ENCODE data around the gene TMEM108. TPM values are rescaled to one million over a fixed set of nuclear protein-coding genes. Genes with fewer than 3 reads are reported as not detected.

The TMEM108 gene
- total RNA-seq, 5 donors from 2014 or later (not counting 1 experiment from before 2014, with no cell fraction given), result 0.96 TPM; not detected in 4

GRCh38 chr3:133211449-133211848, 173.3 kb downstream of the TMEM108 start:
- CTCF ChIA-PET, result no interaction called here
- no peak for DNase-seq
- no peak for ATAC-seq (replicated peaks in 1 of 4)
- Histone ChIP-seq H3K4me3 (ENCODE audit: control insufficient read depth in 1 of 2, extremely low read depth in 1 of 2, low read length in 1 of 2) (no peak overlapping the region), H3K27me3 (replicated peaks in 1 of 2; ENCODE audit: control insufficient read depth in 2 of 2, extremely low read depth in 1 of 2, insufficient read depth in 2 of 2, low read length in 1 of 2) (peaks cover 0 to 8% of the 10 kb centered on the region in 2 experiments), H3K27ac (ENCODE audit: low read length) (no peak overlapping the region), H3K36me3 (ENCODE audit: control insufficient read depth in 2 of 2, extremely low read depth in 1 of 2, insufficient read depth in 1 of 2, low read length in 1 of 2) (no peaks in the 10 kb centered on the region), H3K4me1 (ENCODE audit: control insufficient read depth in 1 of 2, extremely low read depth in 1 of 2, insufficient read depth in 2 of 2, low read length in 2 of 2) (no peaks in the 10 kb centered on the region), H3K9me3 (no peaks in the 10 kb centered on the region)
- Mint-ChIP-seq H3K9me3 (peaks cover 0 to under 1% (median 0%) of the 10 kb centered on the region in 3 donors), H3K4me1 (peaks cover 0 to 4% (median 0%) of the 10 kb centered on the region in 3 donors), H3K4me3 (no peak overlapping the region), H3K27me3 (peaks cover 0 to 3% of the 10 kb centered on the region in 2 donors), H3K27ac (no peak overlapping the region), H3K36me3 (no peaks in the 10 kb centered on the region)
- POLR2A ChIA-PET, result no interaction called here
- WGBS (ENCODE audit: insufficient coverage), result no CpG with 5 or more reads among the region's 2 CpGs

- no peak overlapping the region for H3K27ac Mint-ChIP-seq
- CTCF ChIA-PET, result no interaction called here
Measured at GRCh38 chr3:133211856-133212255, 173.7 kb downstream of the TMEM108 start.

GRCh38 chr3:133213937-133214336, 175.7 kb downstream of the TMEM108 start:
- H3K9me3 Mint-ChIP-seq, result peaks cover 0 to 11% (median 5%) of the 10 kb centered on the region in 3 donors

More at GRCh38 chr3:133211856-133212255, 173.7 kb downstream of the TMEM108 start:
- no peak for DNase-seq
- Histone ChIP-seq H3K9me3 (no peaks in the 10 kb centered on the region), H3K36me3 (ENCODE audit: control insufficient read depth in 2 of 2, extremely low read depth in 1 of 2, insufficient read depth in 1 of 2, low read length in 1 of 2) (no peaks in the 10 kb centered on the region), H3K4me3 (ENCODE audit: control insufficient read depth in 1 of 2, extremely low read depth in 1 of 2, low read length in 1 of 2) (no peak overlapping the region), H3K27ac (ENCODE audit: low read length) (no peak overlapping the region), H3K27me3 (replicated peaks in 1 of 2; ENCODE audit: control insufficient read depth in 2 of 2, extremely low read depth in 1 of 2, insufficient read depth in 2 of 2, low read length in 1 of 2) (peaks cover 0 to 5% of the 10 kb centered on the region in 2 experiments), H3K4me1 (ENCODE audit: control insufficient read depth in 1 of 2, extremely low read depth in 1 of 2, insufficient read depth in 2 of 2, low read length in 2 of 2) (no peaks in the 10 kb centered on the region)
- Mint-ChIP-seq H3K4me1 (peaks cover 0 to 4% (median 0%) of the 10 kb centered on the region in 3 donors), H3K4me3 (no peak overlapping the region), H3K27me3 (peaks cover 0 to 3% of the 10 kb centered on the region in 2 donors), H3K36me3 (no peaks in the 10 kb centered on the region), H3K9me3 (peaks cover 0 to 3% (median 0%) of the 10 kb centered on the region in 3 donors)
- ATAC-seq (replicated peaks in 1 of 4), result no peak
- POLR2A ChIA-PET, result no interaction called here

GRCh38 chr3:133227813-133228212, 189.6 kb downstream of the TMEM108 start:
- CTCF ChIA-PET, result no interaction called here
- ATAC-seq (replicated peaks in 1 of 4), result no peak
- H3K9me3 Mint-ChIP-seq, result peaks cover 5 to 20% (median 10%) of the 10 kb centered on the region in 3 donors
- POLR2A ChIA-PET, result no interaction called here
- no peak overlapping the region for H3K4me3 Mint-ChIP-seq
- H3K36me3 Mint-ChIP-seq, result no peaks in the 10 kb centered on the region
- H3K27ac ChIP-seq (ENCODE audit: low read length), result no peak overlapping the region
- H3K27me3 Mint-ChIP-seq, result peaks cover 0 to 11% of the 10 kb centered on the region in 2 donors
- no CpG with 5 or more reads among the region's 3 CpGs for WGBS (ENCODE audit: insufficient coverage)
- no peak overlapping the region for H3K4me3 ChIP-seq (ENCODE audit: control insufficient read depth in 1 of 2, extremely low read depth in 1 of 2, low read length in 1 of 2)
- no peaks in the 10 kb centered on the region for H3K4me1 ChIP-seq (ENCODE audit: control insufficient read depth in 1 of 2, extremely low read depth in 1 of 2, insufficient read depth in 2 of 2, low read length in 2 of 2)
- H3K27ac Mint-ChIP-seq, result no peak overlapping the region
- DNase-seq, result no peak
- no peaks in the 10 kb centered on the region for H3K4me1 Mint-ChIP-seq
- no peaks in the 10 kb centered on the region for H3K27me3 ChIP-seq (replicated peaks in 1 of 2; ENCODE audit: control insufficient read depth in 2 of 2, extremely low read depth in 1 of 2, insufficient read depth in 2 of 2, low read length in 1 of 2)
- H3K9me3 ChIP-seq, result peaks cover 2% of the 10 kb centered on the region
- no peaks in the 10 kb centered on the region for H3K36me3 ChIP-seq (ENCODE audit: control insufficient read depth in 2 of 2, extremely low read depth in 1 of 2, insufficient read depth in 1 of 2, low read length in 1 of 2)

More at GRCh38 chr3:133213937-133214336, 175.7 kb downstream of the TMEM108 start:
- no peaks in the 10 kb centered on the region for H3K9me3 ChIP-seq
- H3K4me3 ChIP-seq (ENCODE audit: control insufficient read depth in 1 of 2, extremely low read depth in 1 of 2, low read length in 1 of 2), result no peak overlapping the region
- WGBS (ENCODE audit: insufficient coverage), result 60% methylated on average over 1 of the region's 2 CpGs
- Mint-ChIP-seq H3K36me3 (no peaks in the 10 kb centered on the region), H3K27ac (no peak overlapping the region), H3K4me1 (peaks cover 0 to 4% (median 0%) of the 10 kb centered on the region in 3 donors), H3K4me3 (no peak overlapping the region), H3K27me3 (peaks cover 0 to 3% of the 10 kb centered on the region in 2 donors)
- ChIA-PET CTCF (no interaction called here), POLR2A (interaction anchor here in 1 of 2 donors (0.5 kb wide), 1 partner anchor 9 kb away, joined by 9 read pairs; no protein-coding TSS in a partner anchor)
- no peak overlapping the region for H3K27ac ChIP-seq (ENCODE audit: low read length)
- no peak for DNase-seq
- H3K36me3 ChIP-seq (ENCODE audit: control insufficient read depth in 2 of 2, extremely low read depth in 1 of 2, insufficient read depth in 1 of 2, low read length in 1 of 2), result no peaks in the 10 kb centered on the region
- no peaks in the 10 kb centered on the region for H3K27me3 ChIP-seq (replicated peaks in 1 of 2; ENCODE audit: control insufficient read depth in 2 of 2, extremely low read depth in 1 of 2, insufficient read depth in 2 of 2, low read length in 1 of 2)
- no peak for ATAC-seq (replicated peaks in 1 of 4)
- no peaks in the 10 kb centered on the region for H3K4me1 ChIP-seq (ENCODE audit: control insufficient read depth in 1 of 2, extremely low read depth in 1 of 2, insufficient read depth in 2 of 2, low read length in 2 of 2)

GRCh38 chr3:133230195-133230594, 192.0 kb downstream of the TMEM108 start:
- Histone ChIP-seq H3K27ac (ENCODE audit: low read length) (no peak overlapping the region), H3K4me3 (ENCODE audit: control insufficient read depth in 1 of 2, extremely low read depth in 1 of 2, low read length in 1 of 2) (no peak overlapping the region), H3K4me1 (ENCODE audit: control insufficient read depth in 1 of 2, extremely low read depth in 1 of 2, insufficient read depth in 2 of 2, low read length in 2 of 2) (no peaks in the 10 kb centered on the region), H3K27me3 (replicated peaks in 1 of 2; ENCODE audit: control insufficient read depth in 2 of 2, extremely low read depth in 1 of 2, insufficient read depth in 2 of 2, low read length in 1 of 2) (no peaks in the 10 kb centered on the region), H3K9me3 (no peaks in the 10 kb centered on the region), H3K36me3 (ENCODE audit: control insufficient read depth in 2 of 2, extremely low read depth in 1 of 2, insufficient read depth in 1 of 2, low read length in 1 of 2) (no peaks in the 10 kb centered on the region)
- Mint-ChIP-seq H3K4me1 (no peaks in the 10 kb centered on the region), H3K4me3 (no peak overlapping the region), H3K27ac (no peak overlapping the region), H3K36me3 (no peaks in the 10 kb centered on the region), H3K9me3 (peaks cover 2 to 6% (median 4%) of the 10 kb centered on the region in 3 donors), H3K27me3 (peaks cover 0 to 11% of the 10 kb centered on the region in 2 donors)
- no peak for DNase-seq
- ChIA-PET CTCF (no interaction called here), POLR2A (no interaction called here)
- no CpG with 5 or more reads among the region's 4 CpGs for WGBS (ENCODE audit: insufficient coverage)
- ATAC-seq (replicated peaks in 1 of 4), result no peak

- Histone ChIP-seq H3K36me3 (ENCODE audit: control insufficient read depth in 2 of 2, extremely low read depth in 1 of 2, insufficient read depth in 1 of 2, low read length in 1 of 2) (no peaks in the 10 kb centered on the region), H3K27ac (ENCODE audit: low read length) (no peak overlapping the region), H3K4me3 (ENCODE audit: control insufficient read depth in 1 of 2, extremely low read depth in 1 of 2, low read length in 1 of 2) (no peak overlapping the region), H3K4me1 (ENCODE audit: control insufficient read depth in 1 of 2, extremely low read depth in 1 of 2, insufficient read depth in 2 of 2, low read length in 2 of 2) (no peaks in the 10 kb centered on the region), H3K9me3 (no peaks in the 10 kb centered on the region), H3K27me3 (replicated peaks in 1 of 2; ENCODE audit: control insufficient read depth in 2 of 2, extremely low read depth in 1 of 2, insufficient read depth in 2 of 2, low read length in 1 of 2) (peaks cover 0 to 2% of the 10 kb centered on the region in 2 experiments)
- no peaks in the 10 kb centered on the region for H3K4me1 Mint-ChIP-seq
- ChIA-PET CTCF (interaction anchor here (0.5 to 0.6 kb wide), 2 partner anchors 12 to 155 kb away, joined by 3 to 6 read pairs; no protein-coding TSS in a partner anchor), POLR2A (no interaction called here)
- DNase-seq, result no peak
- no peak overlapping the region for H3K27ac Mint-ChIP-seq
- peaks cover 3 to 19% of the 10 kb centered on the region in 2 donors for H3K27me3 Mint-ChIP-seq
- WGBS (ENCODE audit: insufficient coverage), result no CpG with 5 or more reads among the region's 1 CpG
- H3K36me3 Mint-ChIP-seq, result no peaks in the 10 kb centered on the region
- no peak overlapping the region for H3K4me3 Mint-ChIP-seq
- ATAC-seq (replicated peaks in 1 of 4), result no peak
- H3K9me3 Mint-ChIP-seq, result peaks cover 0 to 7% (median 0%) of the 10 kb centered on the region in 3 donors
Measured at GRCh38 chr3:133236901-133237300, 198.7 kb downstream of the TMEM108 start.

GRCh38 chr3:133237380-133237779, 199.2 kb downstream of the TMEM108 start:
- no peaks in the 10 kb centered on the region for H3K4me1 Mint-ChIP-seq
- CTCF ChIA-PET, result interaction anchor here in 1 of 2 donors (0.6 kb wide), 1 partner anchor 12 kb away, joined by 3 read pairs; no protein-coding TSS in a partner anchor

More at GRCh38 chr3:133237380-133237779, 199.2 kb downstream of the TMEM108 start:
- Histone ChIP-seq H3K4me3 (ENCODE audit: control insufficient read depth in 1 of 2, extremely low read depth in 1 of 2, low read length in 1 of 2) (no peak overlapping the region), H3K36me3 (ENCODE audit: control insufficient read depth in 2 of 2, extremely low read depth in 1 of 2, insufficient read depth in 1 of 2, low read length in 1 of 2) (no peaks in the 10 kb centered on the region), H3K4me1 (ENCODE audit: control insufficient read depth in 1 of 2, extremely low read depth in 1 of 2, insufficient read depth in 2 of 2, low read length in 2 of 2) (no peaks in the 10 kb centered on the region), H3K27me3 (replicated peaks in 1 of 2; ENCODE audit: control insufficient read depth in 2 of 2, extremely low read depth in 1 of 2, insufficient read depth in 2 of 2, low read length in 1 of 2) (peaks cover 0 to 2% of the 10 kb centered on the region in 2 experiments), H3K9me3 (no peaks in the 10 kb centered on the region), H3K27ac (ENCODE audit: low read length) (no peak overlapping the region)
- Mint-ChIP-seq H3K36me3 (no peaks in the 10 kb centered on the region), H3K9me3 (peaks cover 0 to 7% (median 0%) of the 10 kb centered on the region in 3 donors), H3K27me3 (peaks cover 6 to 24% of the 10 kb centered on the region in 2 donors), H3K27ac (no peak overlapping the region), H3K4me3 (no peak overlapping the region)
- DNase-seq (no peak), ATAC-seq (replicated peaks in 1 of 4) (no peak)
- POLR2A ChIA-PET, result no interaction called here
